Common myeloid progenitor, CD34-positive (primary cell): Measurements from ENCODE around the gene TAF7.

Experiments used
- CTCF ChIA-PET: fragments of 350-600 bp; sonication (Branson Sonifier 250); formaldehyde crosslinking; loops from one replicate; lab custom pipeline; 2021; ENCODE audit warnings: antibody characterized with exemption; lab: Charles Lee
- POLR2A ChIA-PET: fragments of 350-600 bp; sonication (Branson Sonifier 250); formaldehyde crosslinking; loops from one replicate; lab custom pipeline; 2021; ENCODE audit warnings: antibody characterized with exemption; lab: Charles Lee
- DNase-seq, 3 donors: peaks; one replicate each; pipeline versions ENCODE4 v3.0.0 to v3.0.0-alpha.2; 2013
- H3K27ac ChIP-seq, 2 experiments: 1 replicate in 1 of 2; 2 replicates in 1 of 2; pipeline ENCODE4 v1.7.0; 2013; ENCODE audit warnings: inconsistent platforms in 2 of 2, low read length in 2 of 2, mild to moderate bottlenecking in 2 of 2, low read depth in 1 of 2, moderate library complexity in 1 of 2; ENCODE audit not compliant: severe bottlenecking in 2 of 2, insufficient read depth in 1 of 2, poor library complexity in 1 of 2
- H3K27me3 ChIP-seq, 5 experiments: replicated peaks in 2 of 5; 1 replicate in 3 of 5; 2 replicates in 2 of 5; pipeline versions ENCODE4 v1.6.1 to v1.7.0; 2013; ENCODE audit warnings: low read length in 4 of 5, mild to moderate bottlenecking in 2 of 5, moderate library complexity in 2 of 5, inconsistent platforms in 1 of 5; ENCODE audit not compliant: insufficient read depth in 5 of 5, control insufficient read depth in 4 of 5
- H3K36me3 ChIP-seq, 4 experiments: 1 replicate in 2 of 4; 2 replicates in 2 of 4; pipeline versions ENCODE4 v1.6.1 to v1.7.0; 2013; ENCODE audit warnings: low read length in 3 of 4, control low read depth in 1 of 4, mild to moderate bottlenecking in 1 of 4; ENCODE audit not compliant: control insufficient read depth in 4 of 4, insufficient read depth in 4 of 4
- H3K4me1 ChIP-seq, 4 experiments: 1 replicate in 3 of 4; 2 replicates in 1 of 4; pipeline versions ENCODE4 v1.6.1 to v1.7.1; 2013; ENCODE audit warnings: low read length in 3 of 4, mild to moderate bottlenecking in 3 of 4, control low read depth in 1 of 4, inconsistent platforms in 1 of 4, moderate library complexity in 1 of 4; ENCODE audit not compliant: control insufficient read depth in 4 of 4, insufficient read depth in 4 of 4; ENCODE audit errors: control extremely low read depth in 1 of 4
- H3K4me3 ChIP-seq, 7 experiments: 1 replicate in 4 of 7; 2 replicates in 3 of 7; pipeline versions ENCODE4 v1.5.1 to v1.7.0; 2013; ENCODE audit warnings: mild to moderate bottlenecking in 7 of 7, low read length in 6 of 7, moderate library complexity in 6 of 7, inconsistent platforms in 2 of 7, low read depth in 2 of 7, control low read depth in 1 of 7; ENCODE audit not compliant: insufficient read depth in 4 of 7, control insufficient read depth in 1 of 7; ENCODE audit errors: extremely low read depth in 1 of 7
- H3K9me3 ChIP-seq, 5 experiments: 1 replicate in 4 of 5; 2 replicates in 1 of 5; pipeline versions ENCODE4 v1.6.1 to v1.7.1; 2013; ENCODE audit warnings: low read length in 4 of 5, mild to moderate bottlenecking in 2 of 5, inconsistent platforms in 1 of 5, low read depth in 1 of 5, moderate library complexity in 1 of 5; ENCODE audit not compliant: control insufficient read depth in 4 of 5, insufficient read depth in 2 of 5; ENCODE audit errors: control extremely low read depth in 1 of 5
- WGBS: methylation state at CpG from one replicate; pipeline ENCODE4 v1.1.5; 2013; ENCODE audit not compliant: insufficient coverage; 5-methylcytosine and 5-hydroxymethylcytosine counted together

TAF7 gene

GRCh38 chr5:141298376-141298775 lies 22.2 kb downstream of the TAF7 start:
- DNase-seq = no peak
- Histone ChIP-seq H3K9me3 (peaks cover 12 to 86% (median 45%) of the 10 kb centered on the region in 5 experiments), H3K4me1 (no peaks in the 10 kb centered on the region), H3K27ac (no peak overlapping the region), H3K4me3 (no peak overlapping the region), H3K36me3 (peaks cover 0 to 3% (median 0%) of the 10 kb centered on the region in 4 experiments), H3K27me3 (no peaks in the 10 kb centered on the region)
- ChIA-PET POLR2A (no interaction called here), CTCF (interaction anchor here (0.7 kb wide), 1 partner anchor 100 kb away, joined by 3 read pairs; no protein-coding TSS in a partner anchor)
- WGBS = 90% methylated on average over 4 of the region's 4 CpGs

DNA sequence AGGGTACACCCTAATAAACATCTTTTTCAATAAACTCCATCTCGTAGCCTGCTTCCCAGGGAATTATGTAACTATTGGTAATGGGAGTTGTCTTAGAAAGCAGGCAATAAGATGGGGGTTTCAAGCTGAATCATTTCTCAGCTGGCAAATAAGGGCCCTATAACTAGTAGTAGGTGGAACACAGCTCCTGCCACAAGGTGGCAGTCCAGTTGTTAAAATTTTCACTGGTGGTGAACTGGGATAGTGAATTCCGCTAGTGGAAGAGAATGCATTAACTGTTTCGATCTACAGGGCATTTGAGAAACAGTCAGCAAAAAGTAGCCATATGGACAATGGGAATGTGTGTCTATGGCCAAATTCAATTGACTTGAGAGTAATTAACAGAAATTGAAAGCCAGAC lies 47.7 kb downstream of the TAF7 start:
- no peak for DNase-seq
- no peak overlapping the region for H3K4me3 ChIP-seq
- H3K36me3 ChIP-seq = no peaks in the 10 kb centered on the region
- ChIA-PET POLR2A (no interaction called here), CTCF (no interaction called here)
- WGBS = 94% methylated on average over 2 of the region's 3 CpGs
- peaks cover 8 to 80% (median 54%) of the 10 kb centered on the region in 5 experiments for H3K9me3 ChIP-seq
- H3K27me3 ChIP-seq = no peaks in the 10 kb centered on the region
- H3K4me1 ChIP-seq = no peaks in the 10 kb centered on the region
- no peak overlapping the region for H3K27ac ChIP-seq

DNA sequence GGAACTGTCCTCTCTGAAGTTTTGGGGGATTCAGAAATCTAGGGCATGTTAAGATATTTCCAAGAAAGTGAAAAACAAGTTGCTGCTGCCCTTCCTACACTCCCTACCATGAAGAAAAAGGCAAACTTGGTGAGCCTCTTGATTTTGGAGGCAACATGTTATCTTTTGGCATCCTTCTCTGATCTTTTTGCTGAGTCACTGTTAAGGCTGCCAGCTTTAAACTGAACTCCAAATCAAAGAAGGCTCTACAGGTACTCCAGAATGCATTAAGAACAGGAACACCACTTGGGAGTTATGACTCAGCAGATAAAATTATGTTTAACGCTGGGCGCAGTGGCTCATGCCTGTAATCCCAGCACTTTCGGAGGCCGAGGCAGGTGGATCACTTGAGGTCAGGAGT lies 51.4 kb downstream of the TAF7 start:
- ChIA-PET CTCF (no interaction called here), POLR2A (no interaction called here)
- Histone ChIP-seq H3K36me3 (no peaks in the 10 kb centered on the region), H3K27ac (no peak overlapping the region), H3K4me1 (no peaks in the 10 kb centered on the region), H3K9me3 (peaks cover 21 to 83% (median 59%) of the 10 kb centered on the region in 5 experiments), H3K27me3 (no peaks in the 10 kb centered on the region), H3K4me3 (no peak overlapping the region)
- no CpG with 5 or more reads among the region's 4 CpGs for WGBS
- no peak for DNase-seq
